GM19372 (cell line): ENCODE measurements around the gene MT2A.
A peak's percentile ranks its signal among the peaks of the same experiment; 100 is the strongest.

Experiments used
- ATAC-seq: cut with Tn5 transposase; IDR thresholded peaks from one replicate; pipeline ENCODE4 v1.9.1; 2021; ENCODE audit warnings: mild to moderate bottlenecking, low read depth, moderate library complexity; ENCODE audit not compliant: unreplicated experiment

Gene MT2A

GRCh38 chr16:56636616-56637413 lies 28.4 kb downstream of the MT2A start:
- ATAC-seq: no peak

- ATAC-seq: no peak
Observed at GRCh38 chr16:56637814-56638750, 29.7 kb downstream of the MT2A start, which contains the start of gene MT1A. MT1A (plus strand) TSS chr16:56638666; CDS start chr16:56638739, 73 bp downstream.

GRCh38 chr16:56639045-56639444 lies 30.7 kb downstream of the MT2A start:
- no peak for ATAC-seq

GRCh38 chr16:56640076-56640475 lies 31.7 kb downstream of the MT2A start:
- ATAC-seq: no peak

- ATAC-seq: no peak
Observed at GRCh38 chr16:56641166-56641565, 32.8 kb downstream of the MT2A start.

GRCh38 chr16:56643080-56643778 lies 34.8 kb downstream of the MT2A start:
- ATAC-seq: peak; percentile 82

GRCh38 chr16:56643833-56644232 lies 35.4 kb downstream of the MT2A start:
- ATAC-seq: no peak

GRCh38 chr16:56645311-56645710 lies 36.9 kb downstream of the MT2A start:
- ATAC-seq: no peak

GRCh38 chr16:56645838-56646237 lies 37.5 kb downstream of the MT2A start:
- ATAC-seq: no peak

- no peak for ATAC-seq
Observed at GRCh38 chr16:56647641-56648431, 39.5 kb downstream of the MT2A start.

- ATAC-seq: no peak
Observed at GRCh38 chr16:56649271-56649670, 40.9 kb downstream of the MT2A start.

GRCh38 chr16:56649820-56650219 lies 41.4 kb downstream of the MT2A start:
- no peak for ATAC-seq

- ATAC-seq: no peak
Observed at GRCh38 chr16:56651586-56651985, 43.2 kb downstream of the MT2A start, which contains the start of gene MT1B. MT1B (plus strand) TSS chr16:56651886; CDS start chr16:56651954, 68 bp downstream.

- ATAC-seq: no peak
Observed at GRCh38 chr16:56652600-56652999, 44.2 kb downstream of the MT2A start.

- ATAC-seq: no peak
Observed at GRCh38 chr16:56653218-56653617, 44.8 kb downstream of the MT2A start.

GRCh38 chr16:56657555-56658326 lies 49.4 kb downstream of the MT2A start, which contains the start of gene MT1F:
MT1F (plus strand) TSS chr16:56657959; CDS start chr16:56658059, 100 bp downstream.
- ATAC-seq: no peak

GRCh38 chr16:56658327-56658875 lies 50.0 kb downstream of the MT2A start:
- no peak for ATAC-seq
